ENCODE results near the gene PHC2. TPM values are rescaled to one million over a fixed set of nuclear protein-coding genes. Genes with fewer than 3 reads are reported as not detected.

PHC2 gene
- total RNA-seq, 1 experiment from 2014 or later: 9.4 TPM

- Histone ChIP-seq H3K4me1 (ENCODE audit: insufficient read depth, low read length) (peaks cover 4% of the 10 kb centered on the region; the same call in 1 of the 2 replicates), H2BK12ac (ENCODE audit: insufficient read length, low read depth, low read length) (no peak overlapping the region), H4K20me1 (ENCODE audit: control insufficient read depth, insufficient read depth, insufficient read length) (peaks cover 3% of the 10 kb centered on the region), H2BK120ac (ENCODE audit: low read depth, low read length, poor library complexity, severe bottlenecking) (no peak overlapping the region), H3K56ac (ENCODE audit: insufficient read length, low read depth, low read length) (no peak overlapping the region), H2BK20ac (ENCODE audit: low read depth, low read length, poor library complexity, severe bottlenecking) (no peak overlapping the region), H3K27ac (ENCODE audit: insufficient read length, low read depth, low read length) (no peak overlapping the region), H3K14ac (ENCODE audit: insufficient read depth, low read length) (no peak overlapping the region), H3K79me2 (ENCODE audit: insufficient read depth, low read length) (no peaks in the 10 kb centered on the region), H4K5ac (ENCODE audit: insufficient read length, low read depth, low read length) (no peak overlapping the region), H3K23me2 (ENCODE audit: insufficient read length, low read depth, low read length, poor library complexity, severe bottlenecking) (no peaks in the 10 kb centered on the region), H3K4ac (ENCODE audit: low read depth, low read length) (no peak overlapping the region), H2BK5ac (ENCODE audit: insufficient read length, low read length) (no peak overlapping the region), H3K4me2 (ENCODE audit: insufficient read depth, insufficient read length, low read length) (no peak overlapping the region), H3K23ac (ENCODE audit: insufficient read length, low read depth, low read length) (no peak overlapping the region), H3K18ac (ENCODE audit: insufficient read length, low read depth, low read length) (no peak overlapping the region), H4K91ac (ENCODE audit: insufficient read length, low read depth, low read length) (no peak overlapping the region), H3K79me1 (ENCODE audit: insufficient read depth, low read depth, low read length, poor library complexity, severe bottlenecking) (no peaks in the 10 kb centered on the region), H3K9me3 (ENCODE audit: control insufficient read depth, low read depth, low read length) (no peaks in the 10 kb centered on the region), H2AK5ac (ENCODE audit: insufficient read length, low read length) (no peak overlapping the region), H2BK15ac (ENCODE audit: low read depth, low read length) (no peak overlapping the region), H3K27me3 (ENCODE audit: insufficient read depth, low read length) (no peaks in the 10 kb centered on the region), H4K8ac (replicated peaks; ENCODE audit: insufficient read length, low read depth, low read length) (no peak overlapping the region), H2AFZ (ENCODE audit: low read length) (no peak overlapping the region), H3K9ac (ENCODE audit: extremely low read depth, insufficient read length, low read length) (no peak overlapping the region), H3T11ph (ENCODE audit: low read length) (no peak overlapping the region)
- H3K36me3 Mint-ChIP-seq (ENCODE audit: insufficient read depth in 1 of 3, low read depth in 3 of 3): peaks cover 0 to 4% (median 0%) of the 10 kb centered on the region in 3 experiments; a peak in 1 of 7 replicates
- H3K27me3 Mint-ChIP-seq (ENCODE audit: low read depth): no peaks in the 10 kb centered on the region
- no peak overlapping the region for H3K27ac Mint-ChIP-seq
- DNase-seq: no peak
- H3K4me3 Mint-ChIP-seq: no peak overlapping the region
- no peak for TF ChIP-seq CTCF (conservative IDR thresholded peaks at IDR 0.05)
- peaks cover 0 to 3% of the 10 kb centered on the region in 2 experiments; a peak in 1 of 5 replicates for H3K9me3 Mint-ChIP-seq
- H3K4me1 Mint-ChIP-seq: peaks cover 22 to 30% of the 10 kb centered on the region in 2 experiments
- WGBS (ENCODE audit: extremely low coverage, insufficient read length, low lambda C conversion rate): no CpG with 5 or more reads among the region's 3 CpGs
Measured at GRCh38 chr1:33392639-33393038, 38.3 kb downstream of the PHC2 start.

Measured in H9 (cell line).